IMR-90 (cell line): ENCODE results near the gene BAD. TPM values are rescaled to one million over a fixed set of nuclear protein-coding genes. Genes with fewer than 3 reads are reported as not detected.
A peak's percentile ranks its signal among the peaks of the same experiment; 100 is the strongest.

Experiments used
- ATAC-seq: fragments of 200-7000 bp; cut with Tn5 transposase; 2 replicates; pipeline ENCODE4 v1.9.1; 2020; ENCODE audit warnings: low read depth, mild to moderate bottlenecking, moderate library complexity
- BruUV-seq: library from RNA; stranded (reverse); fragments of 400-500 nt; replicated peaks from 2 replicates; lab custom pipeline; 2021; lab: Mats Ljungman, UMichigan
- CTCF ChIA-PET: fragments of 300-600 bp; formaldehyde crosslinking; extraction: SDS; loops from one replicate; lab custom pipeline; 2021; ENCODE audit warnings: antibody characterized with exemption; lab: Yijun Ruan, JAX
- POLR2A ChIA-PET: fragments of 300-600 bp; sonication (Branson Sonifier 250); formaldehyde crosslinking; loops from one replicate; lab custom pipeline; 2022; ENCODE audit warnings: antibody characterized with exemption; ENCODE audit not compliant: unreplicated experiment; lab: Charles Lee
- DNase-seq: peaks from one replicate; pipeline ENCODE4 v3.0.0; 2013
- H2AFZ ChIP-seq: replicated peaks from 2 replicates; pipeline ENCODE3; 2013; ENCODE audit warnings: low read length, mild to moderate bottlenecking; ENCODE audit not compliant: poor library complexity
- H2AK5ac ChIP-seq: 2 replicates; pipeline ENCODE4 v1.6.1; 2013; ENCODE audit warnings: low read depth, low read length, inconsistent platforms
- H2AK9ac ChIP-seq: replicated peaks from 2 replicates; pipeline ENCODE3; 2013; ENCODE audit warnings: mild to moderate bottlenecking, low read depth, low read length, moderate library complexity; ENCODE audit not compliant: poor library complexity
- H2BK120ac ChIP-seq: 2 replicates; pipeline ENCODE4 v1.6.1; 2013; ENCODE audit warnings: low read depth, low read length, inconsistent platforms
- H2BK15ac ChIP-seq: 3 replicates; pipeline ENCODE4 v1.6.1; 2013; ENCODE audit warnings: low read depth, low read length, inconsistent platforms
- H2BK20ac ChIP-seq: 2 replicates; pipeline ENCODE4 v1.6.1; 2013; ENCODE audit warnings: low read depth, mild to moderate bottlenecking, inconsistent platforms, low read length, moderate library complexity
- H2BK5ac ChIP-seq: 2 replicates; pipeline ENCODE4 v1.6.1; 2013; ENCODE audit warnings: mild to moderate bottlenecking, low read depth, low read length, inconsistent platforms; ENCODE audit not compliant: poor library complexity, severe bottlenecking
- H3K14ac ChIP-seq: replicated peaks from 2 replicates; pipeline ENCODE4 v1.6.1; 2013; ENCODE audit warnings: low read depth, low read length, inconsistent platforms
- H3K18ac ChIP-seq: 2 replicates; pipeline ENCODE4 v1.6.1; 2013; ENCODE audit warnings: low read depth, low read length, control low read depth
- H3K23ac ChIP-seq: 2 replicates; pipeline ENCODE4 v1.6.1; 2013; ENCODE audit warnings: low read depth, low read length, inconsistent platforms
- H3K27ac ChIP-seq: 2 replicates; pipeline ENCODE4 v1.5.1; 2013; ENCODE audit warnings: mild to moderate bottlenecking, control low read depth, low read length; ENCODE audit not compliant: insufficient read depth
- H3K27me3 ChIP-seq: 2 replicates; pipeline ENCODE4 v1.6.1; 2013; ENCODE audit warnings: low read length; ENCODE audit not compliant: control insufficient read depth, insufficient read depth
- H3K36me3 ChIP-seq: 2 replicates; pipeline ENCODE4 v1.6.1; 2013; ENCODE audit warnings: low read length, mixed read lengths; ENCODE audit not compliant: control insufficient read depth, insufficient read depth
- H3K4ac ChIP-seq: 2 replicates; pipeline ENCODE4 v1.6.1; 2013; ENCODE audit warnings: low read depth, low read length, inconsistent platforms
- H3K4me1 ChIP-seq: 2 replicates; pipeline ENCODE4 v1.6.1; 2013; ENCODE audit warnings: low read length, mixed read lengths; ENCODE audit not compliant: control insufficient read depth, insufficient read depth
- H3K4me2 ChIP-seq: 2 replicates; pipeline ENCODE4 v1.6.1; 2013; ENCODE audit warnings: low read depth, mild to moderate bottlenecking, control low read depth, low read length, moderate library complexity
- H3K4me3 ChIP-seq: 2 replicates; pipeline ENCODE4 v1.5.1; 2013; ENCODE audit warnings: low read depth, mild to moderate bottlenecking, control low read depth, low read length, moderate library complexity; ENCODE audit not compliant: insufficient read depth
- H3K56ac ChIP-seq: 2 replicates; pipeline ENCODE4 v1.6.1; 2013; ENCODE audit warnings: low read length, inconsistent platforms; ENCODE audit not compliant: insufficient read depth; ENCODE audit errors: extremely low read depth
- H3K79me1 ChIP-seq, 2 experiments: 2 replicates each; pipeline ENCODE4 v1.6.1; 2013; ENCODE audit warnings: low read length in 2 of 2, inconsistent platforms in 1 of 2, low read depth in 1 of 2
- H3K9ac ChIP-seq: 2 replicates; pipeline ENCODE4 v1.6.1; 2013; ENCODE audit warnings: low read depth, low read length, control low read depth
- H3K9me1 ChIP-seq: 2 replicates; pipeline ENCODE4 v1.6.1; 2013; ENCODE audit warnings: low read length, inconsistent platforms; ENCODE audit not compliant: insufficient read depth
- H3K9me3 ChIP-seq: 2 replicates; pipeline ENCODE4 v1.6.1; 2013; ENCODE audit warnings: low read length; ENCODE audit not compliant: control insufficient read depth, insufficient read depth
- H4K20me1 ChIP-seq: 2 replicates; pipeline ENCODE4 v1.6.1; 2013; ENCODE audit warnings: low read length, inconsistent platforms; ENCODE audit not compliant: insufficient read depth
- H4K5ac ChIP-seq: 2 replicates; pipeline ENCODE4 v1.6.1; 2013; ENCODE audit warnings: mild to moderate bottlenecking, low read depth, low read length, control low read depth
- H4K8ac ChIP-seq, 2 experiments: 2 replicates each; pipeline ENCODE4 v1.6.1; 2013; ENCODE audit warnings: low read depth in 2 of 2, low read length in 2 of 2, control low read depth in 1 of 2, inconsistent platforms in 1 of 2
- H4K91ac ChIP-seq: 2 replicates; pipeline ENCODE4 v1.6.1; 2013; ENCODE audit warnings: low read depth, low read length, inconsistent platforms; ENCODE audit not compliant: insufficient read depth
- BHLHE40 ChIP-seq: fragments of 150-350 bp; IDR thresholded peaks from 2 replicates; pipeline ENCODE4 v1.6.1; 2016; ENCODE audit warnings: mild to moderate bottlenecking, low read depth, low read length
- CEBPB ChIP-seq: IDR thresholded peaks from 2 replicates; pipeline ENCODE4 v1.6.1; 2012; ENCODE audit warnings: low read depth, low read length, improper control_type of control experiment
- CTCF ChIP-seq: conservative IDR thresholded peaks from 2 replicates; pipeline ENCODE4 v1.5.1; 2012; ENCODE audit warnings: mild to moderate bottlenecking, low read depth, low read length, improper control_type of control experiment
- NFE2L2 ChIP-seq: fragments of 150-350 bp; IDR thresholded peaks from 2 replicates; pipeline ENCODE4 v1.6.1; 2016; ENCODE audit warnings: low read depth, mild to moderate bottlenecking, low read length
- RFX5 ChIP-seq: IDR thresholded peaks from 2 replicates; pipeline ENCODE4 v1.8.0; 2012; ENCODE audit warnings: low read depth, mild to moderate bottlenecking, low read length, moderate library complexity
- USF2 ChIP-seq: fragments of 150-350 bp; IDR thresholded peaks from 2 replicates; pipeline ENCODE4 v1.6.1; 2017; ENCODE audit warnings: mild to moderate bottlenecking, antibody characterized with exemption, low read length, low read depth
- WGBS, 2 experiments: methylation state at CpG; one replicate each; pipeline versions ENCODE4 v1.1.5 to v1.1.7; 2013; ENCODE audit warnings: missing lambda C conversion rate in 2 of 2; ENCODE audit not compliant: insufficient read length in 1 of 2; ENCODE audit errors: extremely low coverage in 2 of 2; 5-methylcytosine and 5-hydroxymethylcytosine counted together
- dilution Hi-C: fragments of 300-500 bp; cut with HindIII; formaldehyde crosslinking; loops from one replicate; pipeline ENCODE4 v1.14.3; 2018; ENCODE audit warnings: low sequenced_read_pairs; ENCODE audit not compliant: unreplicated experiment
- in situ Hi-C: fragments of 300-500 bp; cut with MboI; formaldehyde crosslinking; loops from 3 replicates; pipeline ENCODE4 v1.14.3; 2019; ENCODE audit warnings: low sequenced_read_pairs, inconsistent platforms, mixed read lengths
- intact Hi-C: fragments of 100-400 bp; cut with micrococcal nuclease; formaldehyde crosslinking; loops from 2 replicates; pipeline ENCODE4 v1.10.0; 2022
- polyA plus RNA-seq, 3 experiments: library from polyadenylated mRNA; depleted of rRNA; stranded (reverse); fragments of >200 nt; gene quantifications; 2 replicates each; pipeline ENCODE4 v1.2.3, GENCODE V29; 2012; ENCODE audit warnings: low replicate concordance in 1 of 3
- total RNA-seq: library from RNA; depleted of rRNA; stranded (reverse); fragments of >200 nt; gene quantifications from 2 replicates; pipeline ENCODE4 v1.2.3, GENCODE V29; 2012
- TF ChIP-seq, protein P1 (sequence below): fragments of 150-350 bp; IDR thresholded peaks from 2 replicates; pipeline ENCODE4 v1.6.1; 2016; ENCODE audit warnings: low read depth, mild to moderate bottlenecking, low read length, moderate library complexity, borderline replicate concordance

Gene BAD
- total and polyA plus RNA-seq, 2 of the 4 experiments (the other 2 are of a cell fraction), result 30.3 to 68.0 TPM

DNA sequence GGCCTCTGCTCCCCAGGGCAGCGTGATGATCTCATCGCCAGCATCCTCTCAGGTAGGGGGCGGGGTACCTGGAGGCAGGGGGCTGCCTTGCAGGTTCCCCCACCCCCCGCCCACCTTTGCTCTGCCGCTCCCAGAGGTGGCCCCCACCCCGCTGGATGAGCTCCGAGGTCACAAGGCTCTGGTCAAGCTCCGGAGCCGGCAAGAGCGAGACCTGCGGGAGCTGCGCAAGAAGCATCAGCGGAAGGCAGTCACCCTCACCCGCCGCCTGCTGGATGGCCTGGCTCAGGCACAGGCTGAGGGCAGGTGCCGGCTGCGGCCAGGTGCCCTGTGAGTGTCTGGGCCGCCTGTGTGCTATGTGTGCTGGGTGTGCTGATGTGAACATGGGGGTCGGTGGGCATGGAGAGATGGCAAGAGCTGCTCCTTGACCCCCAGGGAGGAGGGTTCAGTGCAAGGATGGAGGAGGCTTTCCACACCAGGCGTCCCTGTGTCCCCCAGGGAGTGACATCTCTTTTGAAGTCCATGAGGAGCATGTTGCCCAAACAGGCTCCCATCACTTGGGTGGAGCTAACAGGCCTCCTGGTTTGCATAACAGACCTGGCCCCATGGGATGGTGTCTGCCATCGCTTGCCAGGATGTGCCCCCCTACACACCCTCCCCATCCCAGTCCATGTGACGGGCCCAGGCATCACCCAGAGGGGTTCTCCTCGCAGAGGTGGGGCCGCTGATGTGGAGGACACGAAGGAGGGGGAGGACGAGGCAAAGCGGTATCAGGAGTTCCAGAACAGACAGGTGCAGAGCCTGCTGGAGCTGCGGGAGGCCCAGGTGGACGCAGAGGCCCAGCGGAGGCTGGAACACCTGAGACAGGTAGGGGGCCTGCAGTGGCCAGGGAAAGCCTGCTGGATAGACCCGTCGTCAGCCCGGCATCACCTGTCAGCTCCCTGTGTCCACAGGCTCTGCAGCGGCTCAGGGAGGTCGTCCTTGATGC, 19.0 kb downstream of the BAD start:
- no peak overlapping the region for H2BK15ac ChIP-seq
- no peak overlapping the region for H3K18ac ChIP-seq
- intact Hi-C loops, result no loop called here
- H2AFZ ChIP-seq, result no peak overlapping the region
- H3K79me1 ChIP-seq, result peaks cover 0 to 25% of the 10 kb centered on the region in 2 experiments; a peak in 2 of 4 replicates
- H3K9ac ChIP-seq, result no peak overlapping the region
- BruUV-seq, result no TSS peak
- H3K4ac ChIP-seq, result no peak overlapping the region
- no peak overlapping the region for H3K4me2 ChIP-seq
- H2BK5ac ChIP-seq, result no peak overlapping the region
- 0 out of 2 replicates have a peak, but pooled peaks cover 5% of the 10 kb centered on the region for H3K9me1 ChIP-seq
- no peak for DNase-seq
- H3K27me3 ChIP-seq, result no peaks in the 10 kb centered on the region
- no peak overlapping the region for H3K23ac ChIP-seq
- H3K14ac ChIP-seq, result no peak overlapping the region
- H4K20me1 ChIP-seq, result no peaks in the 10 kb centered on the region; the same call in 1 of the 2 replicates
- H3K9me3 ChIP-seq, result no peaks in the 10 kb centered on the region
- ATAC-seq, result no peak
- H2AK9ac ChIP-seq, result peak overlapping the region; percentile 47
- H3K36me3 ChIP-seq, result peaks cover 34% of the 10 kb centered on the region
- H4K91ac ChIP-seq, result no peak overlapping the region
- H3K4me3 ChIP-seq, result no peak overlapping the region
- H2BK20ac ChIP-seq, result no peak overlapping the region
- H3K4me1 ChIP-seq, result peaks cover 16% of the 10 kb centered on the region
- no peak overlapping the region for H3K27ac ChIP-seq
- H4K8ac ChIP-seq, result no peak overlapping the region
- dilution Hi-C loops, result no loop called here
- H4K5ac ChIP-seq, result no peak overlapping the region
- WGBS, 2 experiments, result 92% methylated on average over 14 of the region's 35 CpGs; no CpG with 5 or more reads in 1 of the 2 experiments
- H2BK120ac ChIP-seq, result no peak overlapping the region
- no peak overlapping the region for H2AK5ac ChIP-seq
- ChIA-PET POLR2A (no interaction called here), CTCF (no interaction called here)
- in situ Hi-C loops, result no loop called here
- no peak overlapping the region for H3K56ac ChIP-seq
- TF ChIP-seq BHLHE40 (no peak), NFE2L2 (no peak), RFX5 (no peak), CEBPB (no peak), USF2 (no peak), CTCF (no peak)
- TF ChIP-seq, protein P1, sequence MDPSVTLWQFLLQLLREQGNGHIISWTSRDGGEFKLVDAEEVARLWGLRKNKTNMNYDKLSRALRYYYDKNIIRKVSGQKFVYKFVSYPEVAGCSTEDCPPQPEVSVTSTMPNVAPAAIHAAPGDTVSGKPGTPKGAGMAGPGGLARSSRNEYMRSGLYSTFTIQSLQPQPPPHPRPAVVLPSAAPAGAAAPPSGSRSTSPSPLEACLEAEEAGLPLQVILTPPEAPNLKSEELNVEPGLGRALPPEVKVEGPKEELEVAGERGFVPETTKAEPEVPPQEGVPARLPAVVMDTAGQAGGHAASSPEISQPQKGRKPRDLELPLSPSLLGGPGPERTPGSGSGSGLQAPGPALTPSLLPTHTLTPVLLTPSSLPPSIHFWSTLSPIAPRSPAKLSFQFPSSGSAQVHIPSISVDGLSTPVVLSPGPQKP, result no peak
